ENCODE results near the gene COPS4.
"Not testable (repeated sequence)": the region's sequence is repeated elsewhere in the genome, so short reads cannot be mapped to it uniquely, and the experiment has no call there.

COPS4 gene

GRCh38 chr4:83023599-83023998, 11.4 kb upstream of the COPS4 start:
- ATAC-seq, DNase-seq: not testable (repeated sequence)

GRCh38 chr4:83024233-83024632, 10.8 kb upstream of the COPS4 start:
- ATAC-seq (no peak), DNase-seq (no peak)

- ATAC-seq: no peak
- DNase-seq: no peak
Observed at GRCh38 chr4:83025563-83025962, 9.4 kb upstream of the COPS4 start.

- no peak for DNase-seq
- ATAC-seq: no peak
Observed at GRCh38 chr4:83028976-83029375, 6.0 kb upstream of the COPS4 start.

- ATAC-seq (no peak), DNase-seq (no peak)
Observed at GRCh38 chr4:83029688-83030087, 5.3 kb upstream of the COPS4 start.

GRCh38 chr4:83036991-83037665, 2.1 kb downstream of the COPS4 start:
- ATAC-seq (no peak), DNase-seq (no peak)

- DNase-seq: no peak
- ATAC-seq: no peak
Observed at GRCh38 chr4:83040269-83040668, 5.3 kb downstream of the COPS4 start.

- ATAC-seq, DNase-seq: not testable (repeated sequence)
Observed at GRCh38 chr4:83043157-83043556, 8.2 kb downstream of the COPS4 start.

- no peak for DNase-seq
- no peak for ATAC-seq
Observed at GRCh38 chr4:83043801-83044407, 8.9 kb downstream of the COPS4 start.

- ATAC-seq: no peak
- DNase-seq: no peak
Observed at GRCh38 chr4:83046693-83047473, 11.9 kb downstream of the COPS4 start.

- DNase-seq, ATAC-seq: not testable (repeated sequence)
Observed at GRCh38 chr4:83048781-83049180, 13.8 kb downstream of the COPS4 start.

- ATAC-seq (no peak), DNase-seq (no peak)
Observed at GRCh38 chr4:83054928-83055327, 19.9 kb downstream of the COPS4 start.

- ATAC-seq: no peak
- no peak for DNase-seq
Observed at GRCh38 chr4:83062739-83063138, 27.8 kb downstream of the COPS4 start.

GRCh38 chr4:83065266-83065665, 30.3 kb downstream of the COPS4 start:
- ATAC-seq: no peak
- DNase-seq: no peak

- ATAC-seq: no peak
- no peak for DNase-seq
Observed at GRCh38 chr4:83067058-83067639, 32.2 kb downstream of the COPS4 start.

GRCh38 chr4:83071116-83071515, 36.1 kb downstream of the COPS4 start:
- no peak for DNase-seq
- no peak for ATAC-seq

- DNase-seq (peak; percentile 53), ATAC-seq (peak; percentile 93)
Observed at GRCh38 chr4:83074086-83074704, 39.2 kb downstream of the COPS4 start.

- ATAC-seq (peak; percentile 13), DNase-seq (peak; percentile 28)
Observed at GRCh38 chr4:83074783-83075182, 39.8 kb downstream of the COPS4 start.

- ATAC-seq (no peak), DNase-seq (no peak)
Observed at GRCh38 chr4:83075311-83076095, 40.5 kb downstream of the COPS4 start.

GRCh38 chr4:83080561-83080960, 45.6 kb downstream of the COPS4 start:
- no peak for ATAC-seq
- DNase-seq: no peak

GRCh38 chr4:83082777-83083176, 47.8 kb downstream of the COPS4 start:
- DNase-seq (no peak), ATAC-seq (no peak)

Data from stimulated activated naive CD8-positive, alpha-beta T cell treated with anti-CD3 and anti-CD28 coated beads, Interleukin-15, Interleukin-2, amounts not matched to agents 100 U/mL and 50 U/mL, for 24 hours (primary cell).